Esophagus squamous epithelium (tissue), 4 donors: Measurements from ENCODE around the gene SLC7A8.

Experiments
- POLR2A ChIP-seq, 4 donors: fragments of 450-650 bp; IDR thresholded peaks; one replicate each; pipeline ENCODE4 v1.6.1; 2017; ENCODE audit warnings: antibody characterized with exemption in 4 of 4, mild to moderate bottlenecking in 4 of 4, moderate library complexity in 3 of 4
- TF ChIP-seq, protein P1 (sequence below), 6 experiments: fragments of 450-650 bp in 4 of 6; fragments of 200-600 bp in 2 of 6; sonication (generic) in 2 of 6; IDR thresholded peaks; one replicate each; pipeline ENCODE4 v1.5.1; 2016 to 2019; ENCODE audit warnings: antibody characterized with exemption in 6 of 6, mild to moderate bottlenecking in 4 of 6, moderate library complexity in 4 of 6

DNA sequence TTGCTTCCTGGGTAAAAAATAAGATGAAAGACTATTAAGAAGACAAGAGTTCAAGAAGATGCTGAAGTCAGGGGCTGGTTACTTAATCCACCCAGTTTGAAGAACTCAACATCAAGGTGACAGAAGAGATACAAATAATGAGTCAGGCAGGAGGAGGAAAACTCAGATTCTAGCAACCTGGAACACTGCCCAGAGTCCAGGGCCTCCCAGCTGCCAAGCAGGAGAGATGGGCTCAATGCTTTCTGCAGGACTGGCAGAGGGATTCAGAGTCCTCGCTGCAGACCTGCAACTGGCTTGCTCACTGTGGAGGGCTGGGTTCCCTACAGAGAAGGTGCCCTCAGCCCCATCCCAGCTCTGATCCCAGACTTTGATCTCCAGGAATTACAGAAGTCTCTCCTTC is 35.8 kb downstream of the SLC7A8 start:
- TF ChIP-seq, protein P1, sequence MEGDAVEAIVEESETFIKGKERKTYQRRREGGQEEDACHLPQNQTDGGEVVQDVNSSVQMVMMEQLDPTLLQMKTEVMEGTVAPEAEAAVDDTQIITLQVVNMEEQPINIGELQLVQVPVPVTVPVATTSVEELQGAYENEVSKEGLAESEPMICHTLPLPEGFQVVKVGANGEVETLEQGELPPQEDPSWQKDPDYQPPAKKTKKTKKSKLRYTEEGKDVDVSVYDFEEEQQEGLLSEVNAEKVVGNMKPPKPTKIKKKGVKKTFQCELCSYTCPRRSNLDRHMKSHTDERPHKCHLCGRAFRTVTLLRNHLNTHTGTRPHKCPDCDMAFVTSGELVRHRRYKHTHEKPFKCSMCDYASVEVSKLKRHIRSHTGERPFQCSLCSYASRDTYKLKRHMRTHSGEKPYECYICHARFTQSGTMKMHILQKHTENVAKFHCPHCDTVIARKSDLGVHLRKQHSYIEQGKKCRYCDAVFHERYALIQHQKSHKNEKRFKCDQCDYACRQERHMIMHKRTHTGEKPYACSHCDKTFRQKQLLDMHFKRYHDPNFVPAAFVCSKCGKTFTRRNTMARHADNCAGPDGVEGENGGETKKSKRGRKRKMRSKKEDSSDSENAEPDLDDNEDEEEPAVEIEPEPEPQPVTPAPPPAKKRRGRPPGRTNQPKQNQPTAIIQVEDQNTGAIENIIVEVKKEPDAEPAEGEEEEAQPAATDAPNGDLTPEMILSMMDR (IDR thresholded peaks at IDR 0.05) = no peak
- no peak for TF ChIP-seq POLR2A (IDR thresholded peaks at IDR 0.05)
